OCI-LY7 (cell line): ENCODE results near the gene USP17L27. TPM values are rescaled to one million over a fixed set of nuclear protein-coding genes. Genes with fewer than 3 reads are reported as not detected.
"Not testable (repeated sequence)": the region's sequence is repeated elsewhere in the genome, so short reads cannot be mapped to it uniquely, and the experiment has no call there.

Experiments used
- BruUV-seq: library from RNA; stranded (reverse); fragments of 400-500 nt; replicated peaks from 2 replicates; lab custom pipeline; 2021; lab: Mats Ljungman, UMichigan
- CTCF ChIA-PET: fragments of 300-600 bp; sonication (Branson Sonifier 250); formaldehyde crosslinking; loops from one replicate; lab custom pipeline; 2022; ENCODE audit warnings: antibody characterized with exemption; ENCODE audit not compliant: unreplicated experiment; lab: Charles Lee
- POLR2A ChIA-PET: fragments of 300-600 bp; sonication (Branson Sonifier 250); formaldehyde crosslinking; loops from one replicate; lab custom pipeline; 2022; ENCODE audit warnings: antibody characterized with exemption; lab: Charles Lee
- DNase-seq: peaks from one replicate; pipeline ENCODE4 v3.0.0-alpha.2; 2015; ENCODE audit warnings: low spot score
- H2AFZ ChIP-seq: fragments of 200-600 bp; sonication (generic), shearing (Covaris generic); 2 replicates; pipeline ENCODE4 v1.6.1; 2014; ENCODE audit warnings: mild to moderate bottlenecking, antibody characterized with exemption, low read length, moderate library complexity
- H3K27ac ChIP-seq: fragments of 200-600 bp; sonication (generic); 2 replicates; pipeline ENCODE4 v1.5.1; 2014; ENCODE audit warnings: mixed run types, low read depth, mild to moderate bottlenecking, moderate library complexity, low read length, inconsistent platforms; ENCODE audit not compliant: poor library complexity, severe bottlenecking
- H3K36me3 ChIP-seq: fragments of 200-600 bp; sonication (generic); 2 replicates; pipeline ENCODE4 v1.6.1; 2014; ENCODE audit warnings: mild to moderate bottlenecking, antibody characterized with exemption, low read length, moderate library complexity, mixed read lengths; ENCODE audit not compliant: insufficient read depth
- H3K4me1 ChIP-seq: fragments of 200-600 bp; sonication (generic); 2 replicates; pipeline ENCODE4 v1.5.1; 2014; ENCODE audit warnings: mild to moderate bottlenecking, low read length; ENCODE audit not compliant: insufficient read depth, poor library complexity, severe bottlenecking
- H3K4me2 ChIP-seq: fragments of 200-600 bp; sonication (generic); 2 replicates; pipeline ENCODE4 v1.6.1; 2014; ENCODE audit warnings: mild to moderate bottlenecking, low read length
- H3K4me3 ChIP-seq: fragments of 200-600 bp; sonication (generic); 2 replicates; pipeline ENCODE4 v1.5.1; 2014; ENCODE audit warnings: mild to moderate bottlenecking, low read depth, low read length; ENCODE audit not compliant: poor library complexity, severe bottlenecking
- H3K79me2 ChIP-seq: fragments of 200-600 bp; sonication (generic); 2 replicates; pipeline ENCODE4 v1.6.1; 2016; ENCODE audit warnings: low read depth, mild to moderate bottlenecking, low read length, moderate library complexity, mixed read lengths; ENCODE audit not compliant: insufficient read depth
- H3K9me2 ChIP-seq: fragments of 200-600 bp; sonication (generic); 2 replicates; pipeline ENCODE4 v1.6.1; 2016; ENCODE audit warnings: mild to moderate bottlenecking, low read length, mixed read lengths; ENCODE audit not compliant: insufficient read depth
- H3K9me3 ChIP-seq: fragments of 200-600 bp; sonication (generic); 2 replicates; pipeline ENCODE4 v1.6.1; 2014; ENCODE audit warnings: mild to moderate bottlenecking, mixed run types, low read length, mixed read lengths
- H4K20me1 ChIP-seq: fragments of 200-600 bp; sonication (generic); 2 replicates; pipeline ENCODE4 v1.6.1; 2014; ENCODE audit warnings: mild to moderate bottlenecking, antibody characterized with exemption, low read length, moderate library complexity, mixed read lengths; ENCODE audit not compliant: insufficient read depth
- intact Hi-C: fragments of 100-400 bp; cut with micrococcal nuclease; formaldehyde crosslinking; loops from one replicate; pipeline ENCODE4 v1.10.0; 2022; ENCODE audit not compliant: unreplicated experiment
- total RNA-seq, 2 experiments: library from RNA; depleted of rRNA in 1 of 2; stranded (reverse); fragments of >200 nt in 1 of 2; shearing (Covaris generic) in 1 of 2; gene quantifications; 2 replicates each; pipeline ENCODE4 v1.2.3, GENCODE V29; 2014 to 2022

Gene USP17L27
- total RNA-seq, 2 experiments from 2014 or later, result not detected

DNA sequence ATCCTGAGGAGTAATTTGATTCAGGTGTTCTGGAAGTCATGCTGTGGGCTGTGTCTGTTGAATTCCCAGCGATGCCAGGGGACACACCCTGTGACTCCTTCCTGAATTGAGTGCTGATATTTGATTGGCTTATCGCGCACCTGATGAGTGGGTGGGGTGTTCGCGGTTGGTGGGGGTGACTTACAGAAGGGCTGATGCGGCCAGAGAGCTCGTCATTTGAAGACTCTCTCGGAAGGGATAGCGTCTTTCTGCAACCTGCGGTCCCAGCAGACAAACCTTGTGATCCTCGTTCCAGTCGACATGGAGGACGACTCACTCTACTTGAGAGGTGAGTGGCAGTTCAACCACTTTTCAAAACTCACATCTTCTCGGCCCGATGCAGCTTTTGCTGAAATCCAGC is 4.6 kb downstream of the USP17L27 start, which contains the start of gene USP17L28:
TSS of gene USP17L28 (plus strand) at position 301 of the 400 bp plus-strand sequence. CDS start at position 301, 0 bp downstream.
- H3K4me2 ChIP-seq, H3K4me3 ChIP-seq, H2AFZ ChIP-seq, BruUV-seq, H4K20me1 ChIP-seq, H3K4me1 ChIP-seq, H3K27ac ChIP-seq, H3K9me2 ChIP-seq, intact Hi-C loops, H3K9me3 ChIP-seq, H3K36me3 ChIP-seq, POLR2A ChIA-PET, CTCF ChIA-PET, H3K79me2 ChIP-seq, DNase-seq: not testable (repeated sequence)

DNA sequence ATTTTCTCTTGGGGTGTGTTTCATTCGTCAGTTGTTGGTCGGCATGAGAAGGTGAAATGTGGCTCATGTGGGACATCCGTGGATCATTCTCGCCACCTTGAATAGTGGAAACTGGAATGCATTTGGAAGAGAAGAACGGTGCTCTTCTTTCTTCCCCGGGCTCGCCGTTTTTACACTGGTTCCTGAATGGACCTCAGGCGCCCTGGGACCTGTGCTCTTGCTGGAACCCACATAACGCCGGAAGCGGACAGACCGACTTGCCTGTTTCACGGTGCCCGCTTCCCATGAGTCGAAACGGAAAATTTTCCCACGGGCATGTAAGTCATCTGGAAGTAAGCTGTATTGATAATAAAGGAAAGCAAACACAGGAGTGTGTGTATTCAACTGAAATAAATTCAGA is 6.9 kb downstream of the USP17L27 start:
- H3K36me3 ChIP-seq, POLR2A ChIA-PET, H4K20me1 ChIP-seq, DNase-seq, H3K9me2 ChIP-seq, H3K4me3 ChIP-seq, intact Hi-C loops, H3K4me2 ChIP-seq, H3K79me2 ChIP-seq, H3K27ac ChIP-seq, CTCF ChIA-PET, BruUV-seq, H3K9me3 ChIP-seq, H2AFZ ChIP-seq, H3K4me1 ChIP-seq: not testable (repeated sequence)

DNA sequence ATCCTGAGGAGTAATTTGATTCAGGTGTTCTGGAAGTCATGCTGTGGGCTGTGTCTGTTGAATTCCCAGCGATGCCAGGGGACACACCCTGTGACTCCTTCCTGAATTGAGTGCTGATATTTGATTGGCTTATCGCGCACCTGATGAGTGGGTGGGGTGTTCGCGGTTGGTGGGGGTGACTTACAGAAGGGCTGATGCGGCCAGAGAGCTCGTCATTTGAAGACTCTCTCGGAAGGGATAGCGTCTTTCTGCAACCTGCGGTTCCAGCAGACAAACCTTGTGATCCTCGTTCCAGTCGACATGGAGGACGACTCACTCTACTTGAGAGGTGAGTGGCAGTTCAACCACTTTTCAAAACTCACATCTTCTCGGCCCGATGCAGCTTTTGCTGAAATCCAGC is 9.4 kb downstream of the USP17L27 start, which contains the start of gene USP17L29:
TSS of gene USP17L29 (plus strand) at position 301 of the 400 bp plus-strand sequence. CDS start at position 301, 0 bp downstream.
- H3K9me2 ChIP-seq, DNase-seq, H3K4me3 ChIP-seq, H3K79me2 ChIP-seq, POLR2A ChIA-PET, intact Hi-C loops, BruUV-seq, H2AFZ ChIP-seq, H3K27ac ChIP-seq, CTCF ChIA-PET, H3K36me3 ChIP-seq, H3K9me3 ChIP-seq, H3K4me2 ChIP-seq, H4K20me1 ChIP-seq, H3K4me1 ChIP-seq: not testable (repeated sequence)

DNA sequence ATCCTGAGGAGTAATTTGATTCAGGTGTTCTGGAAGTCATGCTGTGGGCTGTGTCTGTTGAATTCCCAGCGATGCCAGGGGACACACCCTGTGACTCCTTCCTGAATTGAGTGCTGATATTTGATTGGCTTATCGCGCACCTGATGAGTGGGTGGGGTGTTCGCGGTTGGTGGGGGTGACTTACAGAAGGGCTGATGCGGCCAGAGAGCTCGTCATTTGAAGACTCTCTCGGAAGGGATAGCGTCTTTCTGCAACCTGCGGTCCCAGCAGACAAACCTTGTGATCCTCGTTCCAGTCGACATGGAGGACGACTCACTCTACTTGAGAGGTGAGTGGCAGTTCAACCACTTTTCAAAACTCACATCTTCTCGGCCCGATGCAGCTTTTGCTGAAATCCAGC is 18.9 kb downstream of the USP17L27 start, which contains the start of gene USP17L30:
TSS of gene USP17L30 (plus strand) at position 301 of the 400 bp plus-strand sequence. CDS start at position 301, 0 bp downstream.
- BruUV-seq, H3K4me1 ChIP-seq, H3K9me3 ChIP-seq, H3K36me3 ChIP-seq, DNase-seq, H4K20me1 ChIP-seq, H3K4me3 ChIP-seq, POLR2A ChIA-PET, H3K4me2 ChIP-seq, H3K79me2 ChIP-seq, H2AFZ ChIP-seq, CTCF ChIA-PET, intact Hi-C loops, H3K9me2 ChIP-seq, H3K27ac ChIP-seq: not testable (repeated sequence)

DNA sequence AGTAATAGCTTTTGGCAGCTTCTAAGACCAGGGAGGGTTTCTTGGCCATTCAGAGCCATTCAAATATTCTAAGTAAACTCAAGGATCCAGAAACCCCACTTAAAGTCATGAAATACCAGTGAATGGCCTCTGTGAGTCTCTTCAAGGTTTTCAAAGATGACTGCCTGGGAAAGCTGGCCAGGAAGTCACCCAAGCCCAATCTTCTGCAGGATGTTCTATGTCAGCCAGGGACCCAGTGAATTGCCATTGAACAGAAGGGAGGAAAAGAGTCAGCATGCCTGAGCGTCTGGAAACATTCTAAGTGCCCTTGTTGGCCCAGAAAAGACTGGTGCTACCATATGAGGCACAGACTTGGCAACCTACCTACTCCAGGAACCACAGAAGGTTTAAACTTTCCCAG is 35.9 kb downstream of the USP17L27 start:
- H4K20me1 ChIP-seq, H3K9me3 ChIP-seq, H3K36me3 ChIP-seq, H3K27ac ChIP-seq, BruUV-seq, H3K4me1 ChIP-seq, DNase-seq, POLR2A ChIA-PET, H3K4me3 ChIP-seq, CTCF ChIA-PET, H3K9me2 ChIP-seq, H3K79me2 ChIP-seq, intact Hi-C loops, H3K4me2 ChIP-seq, H2AFZ ChIP-seq: not testable (repeated sequence)
